HUES64 (cell line): ENCODE measurements around the gene PCNX1.
"Not testable (repeated sequence)": the region's sequence is repeated elsewhere in the genome, so short reads cannot be mapped to it uniquely, and the experiment has no call there.

Experiments
- H3K27ac ChIP-seq: 2 replicates; pipeline ENCODE4 v1.7.0; 2013; ENCODE audit warnings: low read depth, low read length, inconsistent platforms
- H3K27me3 ChIP-seq: 2 replicates; pipeline ENCODE4 v1.6.1; 2013; ENCODE audit warnings: mild to moderate bottlenecking, low read length; ENCODE audit not compliant: insufficient read depth
- H3K36me3 ChIP-seq: 2 replicates; pipeline ENCODE4 v1.6.1; 2013; ENCODE audit warnings: mild to moderate bottlenecking, low read length; ENCODE audit not compliant: insufficient read depth
- H3K4me1 ChIP-seq: 2 replicates; pipeline ENCODE4 v1.6.1; 2013; ENCODE audit warnings: mild to moderate bottlenecking, low read length, moderate library complexity; ENCODE audit not compliant: insufficient read depth
- H3K4me3 ChIP-seq: 2 replicates; pipeline ENCODE4 v1.5.1; 2013; ENCODE audit warnings: mild to moderate bottlenecking, low read length, moderate library complexity
- H3K9ac ChIP-seq: 2 replicates; pipeline ENCODE4 v1.6.1; 2013; ENCODE audit warnings: mild to moderate bottlenecking, low read depth, low read length
- H3K9me3 ChIP-seq: 2 replicates; pipeline ENCODE4 v1.6.1; 2013; ENCODE audit warnings: low read depth, low read length; ENCODE audit not compliant: insufficient read depth
- WGBS: fragments of 150-250, 120-280 bp; methylation state at CpG from one replicate; pipeline ENCODE4 v1.1.7; 2013; ENCODE audit warnings: missing lambda C conversion rate; 5-methylcytosine and 5-hydroxymethylcytosine counted together

PCNX1 gene

DNA sequence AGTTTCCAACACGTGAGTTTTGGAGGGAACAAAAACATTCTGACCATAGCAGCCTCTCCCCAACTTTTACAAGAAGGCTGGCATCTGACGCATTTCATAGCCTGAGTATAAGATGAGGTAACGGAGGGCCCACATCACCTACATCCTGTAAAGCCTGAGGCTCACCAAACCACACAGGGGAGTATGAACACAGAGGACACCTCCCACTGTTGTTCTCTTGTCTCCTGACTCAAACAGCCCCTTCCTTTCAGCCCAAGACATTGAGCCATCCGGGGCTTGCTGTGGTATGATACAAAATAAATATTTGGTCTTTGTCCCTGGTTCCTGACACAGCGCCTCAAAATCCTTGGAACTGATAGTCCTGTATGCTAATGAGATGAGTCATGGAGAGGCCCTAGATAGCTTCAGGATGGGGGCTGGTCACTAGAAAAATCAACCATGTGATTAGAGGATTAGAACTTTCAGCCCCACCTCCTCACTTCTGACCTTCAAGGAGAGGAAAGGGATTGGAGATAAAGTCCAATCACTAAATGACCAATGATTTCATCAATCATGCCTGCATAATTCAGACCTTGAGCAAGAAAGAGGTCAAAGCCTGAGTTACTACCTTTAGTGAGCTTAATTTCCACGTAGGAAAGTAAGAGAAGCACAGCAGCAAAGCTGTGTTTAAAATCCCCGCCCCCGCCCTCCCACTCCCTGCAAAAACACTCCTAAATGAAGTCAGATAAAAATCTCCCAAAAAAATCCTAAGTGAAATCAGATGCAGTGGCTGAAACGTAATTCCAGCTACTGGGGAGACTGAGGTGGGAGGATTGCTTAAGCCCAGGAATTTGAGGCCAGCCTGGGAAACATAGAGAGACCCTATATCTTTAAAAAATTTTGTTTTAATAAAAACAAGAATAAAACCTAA, 236.4 kb downstream of the PCNX1 start:
- H3K36me3 ChIP-seq: no peaks in the 10 kb centered on the region
- no peak overlapping the region for H3K9ac ChIP-seq
- H3K4me1 ChIP-seq: no peaks in the 10 kb centered on the region
- H3K27ac ChIP-seq: no peak overlapping the region
- H3K27me3 ChIP-seq: no peaks in the 10 kb centered on the region
- H3K9me3 ChIP-seq: peaks cover 7% of the 10 kb centered on the region
- WGBS: 74% methylated on average over 9 of the region's 9 CpGs
- H3K4me3 ChIP-seq: no peak overlapping the region

DNA sequence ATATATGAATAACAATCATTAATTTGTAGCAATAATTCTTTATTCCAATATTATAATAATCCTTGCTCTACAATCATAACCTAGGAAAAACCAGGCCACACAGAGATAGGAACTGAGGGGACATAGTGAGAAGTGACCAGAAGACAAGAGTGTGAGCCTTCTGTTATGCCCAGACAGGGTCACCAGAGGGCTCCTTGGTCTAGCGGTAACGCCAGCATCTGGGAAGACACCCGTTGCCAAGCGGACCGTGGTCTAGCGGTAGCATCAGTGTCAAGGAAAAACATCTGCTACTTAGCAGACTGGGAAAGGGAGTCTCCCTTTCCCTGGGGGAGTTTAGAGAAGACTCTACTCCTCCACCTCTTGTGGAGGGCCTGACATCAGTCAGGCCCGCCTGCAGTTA, 240.1 kb downstream of the PCNX1 start:
- H3K36me3 ChIP-seq, H3K4me1 ChIP-seq, H3K4me3 ChIP-seq, H3K9ac ChIP-seq, H3K27me3 ChIP-seq, H3K27ac ChIP-seq: not testable (repeated sequence)
- H3K9me3 ChIP-seq: peaks cover 42% of the 10 kb centered on the region
- 97% methylated on average over 7 of the region's 7 CpGs for WGBS

- WGBS: 92% methylated on average over 3 of the region's 3 CpGs
- H3K9ac ChIP-seq: no peak overlapping the region
- peaks cover 42% of the 10 kb centered on the region for H3K9me3 ChIP-seq
- no peaks in the 10 kb centered on the region for H3K36me3 ChIP-seq
- no peaks in the 10 kb centered on the region for H3K27me3 ChIP-seq
- H3K27ac ChIP-seq: no peak overlapping the region
- H3K4me3 ChIP-seq: no peak overlapping the region
- H3K4me1 ChIP-seq: no peaks in the 10 kb centered on the region
Observed at GRCh38 chr14:71148627-71149026, 241.4 kb downstream of the PCNX1 start.

GRCh38 chr14:71150737-71151136, 243.5 kb downstream of the PCNX1 start:
- 58% methylated on average over 5 of the region's 5 CpGs for WGBS
- Histone ChIP-seq H3K9me3 (peaks cover 42% of the 10 kb centered on the region), H3K36me3 (no peaks in the 10 kb centered on the region), H3K27me3 (no peaks in the 10 kb centered on the region), H3K9ac (no peak overlapping the region), H3K27ac (no peak overlapping the region), H3K4me1 (no peaks in the 10 kb centered on the region), H3K4me3 (no peak overlapping the region)

DNA sequence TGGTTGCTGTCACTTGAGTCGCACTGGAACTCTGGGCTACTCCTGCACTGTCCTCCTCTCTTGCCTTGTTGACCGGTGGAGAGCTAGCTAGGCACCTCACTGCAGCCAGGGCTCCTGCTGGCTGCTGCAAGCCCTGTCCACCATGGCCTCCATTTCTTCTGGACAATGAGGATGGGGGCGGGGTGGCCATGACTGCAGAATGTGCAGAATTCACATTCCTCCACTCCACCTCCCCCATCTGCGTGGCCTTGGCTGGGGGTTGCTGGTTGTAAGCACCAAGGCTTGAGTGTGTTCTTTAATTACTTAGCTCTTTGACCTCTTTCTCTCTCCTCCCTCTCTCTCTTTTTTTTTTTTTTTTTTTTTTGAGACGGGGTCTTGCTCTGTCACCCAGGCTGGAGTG, 248.5 kb downstream of the PCNX1 start:
- Histone ChIP-seq H3K4me3 (no peak overlapping the region), H3K27ac (no peak overlapping the region), H3K9ac (no peak overlapping the region), H3K9me3 (peaks cover 15% of the 10 kb centered on the region; the same call in 1 of the 2 replicates), H3K27me3 (no peaks in the 10 kb centered on the region), H3K4me1 (no peaks in the 10 kb centered on the region), H3K36me3 (no peaks in the 10 kb centered on the region)
- WGBS: 88% methylated on average over 3 of the region's 5 CpGs

GRCh38 chr14:71163050-71163841, 256.0 kb downstream of the PCNX1 start:
- no peaks in the 10 kb centered on the region for H3K9me3 ChIP-seq
- no peak overlapping the region for H3K4me3 ChIP-seq
- H3K36me3 ChIP-seq: no peaks in the 10 kb centered on the region
- WGBS: 82% methylated on average over 6 of the region's 6 CpGs
- H3K9ac ChIP-seq: no peak overlapping the region
- no peaks in the 10 kb centered on the region for H3K27me3 ChIP-seq
- no peak overlapping the region for H3K27ac ChIP-seq
- H3K4me1 ChIP-seq: no peaks in the 10 kb centered on the region

DNA sequence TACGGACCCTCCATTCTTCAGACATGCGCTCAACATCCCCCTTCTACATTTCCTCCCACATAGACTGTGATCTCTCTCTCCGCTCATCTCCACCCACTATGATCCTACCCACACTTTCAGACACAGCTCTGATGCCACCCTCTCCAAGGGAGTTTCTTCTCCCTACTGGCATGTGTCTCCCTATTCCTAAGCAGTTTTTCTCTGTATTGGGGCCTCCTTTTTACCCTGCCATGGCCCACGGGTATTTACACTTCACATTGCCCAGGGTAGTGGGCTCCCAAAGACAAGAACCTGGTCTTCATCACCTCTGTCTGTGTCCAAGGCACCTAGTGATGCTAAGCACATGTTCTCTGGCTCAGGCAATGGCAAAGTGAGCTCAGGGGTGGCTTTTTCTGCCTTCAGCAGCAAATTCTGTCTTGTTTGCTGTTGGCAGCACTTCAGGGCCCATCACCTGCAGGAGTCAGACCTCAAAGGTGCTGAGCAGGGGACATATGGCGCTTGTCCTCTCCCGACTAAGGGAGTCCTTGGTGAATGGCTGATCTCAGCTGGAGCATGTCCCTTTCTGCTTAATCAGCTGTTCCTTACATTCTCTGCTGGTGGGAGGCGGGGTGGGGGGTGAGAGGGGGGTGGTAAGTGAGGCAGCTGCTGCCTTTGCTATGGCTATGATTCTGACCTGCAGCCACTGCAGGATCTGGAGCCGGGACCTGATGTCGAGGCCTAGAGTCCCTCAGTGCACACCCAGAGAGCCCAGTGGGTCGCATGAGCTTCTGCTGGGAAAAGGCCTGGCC, 256.8 kb downstream of the PCNX1 start:
- H3K4me3 ChIP-seq: no peak overlapping the region
- H3K9ac ChIP-seq: no peak overlapping the region
- H3K27me3 ChIP-seq: no peaks in the 10 kb centered on the region
- WGBS: 83% methylated on average over 10 of the region's 10 CpGs
- no peak overlapping the region for H3K27ac ChIP-seq
- no peaks in the 10 kb centered on the region for H3K36me3 ChIP-seq
- H3K4me1 ChIP-seq: no peaks in the 10 kb centered on the region
- H3K9me3 ChIP-seq: no peaks in the 10 kb centered on the region
